SJSA1 (cell line): ENCODE measurements around the gene ZNF346. TPM values are rescaled to one million over a fixed set of nuclear protein-coding genes. Genes with fewer than 3 reads are reported as not detected.
A peak's percentile ranks its signal among the peaks of the same experiment; 100 is the strongest.
"Not testable (repeated sequence)": the region's sequence is repeated elsewhere in the genome, so short reads cannot be mapped to it uniquely, and the experiment has no call there.

Source experiments
- DNase-seq, 2 experiments: peaks; one replicate each; pipeline ENCODE4 v3.0.0-alpha.2; 2015 to 2020; ENCODE audit warnings: low spot score in 2 of 2, low read depth in 1 of 2
- H3K27ac ChIP-seq: fragments of 250-450 bp; sonication (Bioruptor Pico); 2 replicates; pipeline ENCODE4 v1.5.1; 2020; ENCODE audit warnings: mild to moderate bottlenecking, moderate library complexity
- H3K27me3 ChIP-seq: fragments of 250-450 bp; sonication (Bioruptor Pico); replicated peaks from 2 replicates; pipeline ENCODE4 v1.5.1; 2020; ENCODE audit warnings: mild to moderate bottlenecking, moderate library complexity
- H3K36me3 ChIP-seq: fragments of 250-450 bp; sonication (Bioruptor Pico); 2 replicates; pipeline ENCODE4 v1.5.1; 2020; ENCODE audit warnings: mild to moderate bottlenecking
- H3K4me1 ChIP-seq: fragments of 250-450 bp; sonication (Bioruptor Pico); replicated peaks from 2 replicates; pipeline ENCODE4 v1.6.1; 2021; ENCODE audit warnings: mild to moderate bottlenecking
- H3K4me3 ChIP-seq: fragments of 250-450 bp; sonication (Bioruptor Pico); 2 replicates; pipeline ENCODE4 v1.5.1; 2020; ENCODE audit warnings: mild to moderate bottlenecking
- H3K9me3 ChIP-seq: fragments of 250-450 bp; sonication (Bioruptor Pico); replicated peaks from 2 replicates; pipeline ENCODE4 v1.5.1; 2020; ENCODE audit warnings: mild to moderate bottlenecking
- total RNA-seq: library from RNA; depleted of rRNA; stranded (reverse); fragments of >200 nt; shearing (Covaris generic); gene quantifications from 2 replicates; pipeline ENCODE4 v1.2.3, GENCODE V29; 2014

Gene ZNF346
- total RNA-seq, 1 experiment from 2014 or later: 25.2 TPM

DNA sequence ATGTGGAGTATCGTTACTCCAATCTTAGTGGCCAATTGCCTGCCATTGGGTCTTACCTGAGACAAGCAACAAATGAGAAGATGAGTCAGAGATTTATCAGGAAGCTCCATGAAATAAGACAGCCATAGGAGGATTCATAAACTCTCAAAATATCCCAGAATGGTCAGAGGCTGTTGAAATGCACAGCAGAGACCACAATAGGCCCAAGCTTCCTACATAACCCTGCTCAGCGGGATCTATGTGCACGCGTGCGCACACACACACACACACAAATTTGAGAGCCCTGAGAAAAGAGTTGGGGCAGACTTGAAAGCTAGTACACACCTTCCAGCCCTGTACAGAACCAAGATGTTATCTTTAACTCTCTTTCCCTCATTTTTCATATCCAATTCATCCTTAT, 25.7 kb upstream of the ZNF346 start:
- Histone ChIP-seq H3K27me3 (no peaks in the 10 kb centered on the region), H3K9me3 (no peaks in the 10 kb centered on the region), H3K27ac (no peak overlapping the region), H3K4me3 (no peak overlapping the region), H3K4me1 (peaks cover 30% of the 10 kb centered on the region), H3K36me3 (peaks cover 9% of the 10 kb centered on the region; the same call in 1 of the 2 replicates)
- no peak for DNase-seq

DNA sequence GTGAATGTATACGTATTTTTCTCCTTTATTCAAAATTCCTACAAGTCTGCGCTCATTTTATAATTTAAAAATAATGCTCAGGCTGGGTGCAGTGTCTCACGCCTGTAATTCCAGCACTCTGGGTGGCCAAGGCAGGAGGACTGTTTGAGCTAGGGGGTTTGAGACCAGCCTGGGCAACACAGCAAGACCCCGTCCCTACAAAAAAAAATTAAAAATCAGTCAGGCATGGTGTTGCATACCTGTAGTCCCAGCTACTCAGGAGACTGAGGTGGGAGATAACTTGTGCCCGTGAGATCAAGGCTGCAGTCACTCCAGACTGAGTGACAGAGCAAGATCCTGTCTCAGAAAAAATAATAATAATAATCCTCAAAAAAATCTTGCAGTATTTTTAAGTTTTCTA, 23.7 kb upstream of the ZNF346 start:
- peaks cover 25% of the 10 kb centered on the region for H3K4me1 ChIP-seq
- H3K27me3 ChIP-seq: no peaks in the 10 kb centered on the region
- H3K36me3 ChIP-seq: peaks cover 13% of the 10 kb centered on the region; the same call in 1 of the 2 replicates
- H3K9me3 ChIP-seq: no peaks in the 10 kb centered on the region
- DNase-seq: no peak
- H3K27ac ChIP-seq: no peak overlapping the region
- no peak overlapping the region for H3K4me3 ChIP-seq

DNA sequence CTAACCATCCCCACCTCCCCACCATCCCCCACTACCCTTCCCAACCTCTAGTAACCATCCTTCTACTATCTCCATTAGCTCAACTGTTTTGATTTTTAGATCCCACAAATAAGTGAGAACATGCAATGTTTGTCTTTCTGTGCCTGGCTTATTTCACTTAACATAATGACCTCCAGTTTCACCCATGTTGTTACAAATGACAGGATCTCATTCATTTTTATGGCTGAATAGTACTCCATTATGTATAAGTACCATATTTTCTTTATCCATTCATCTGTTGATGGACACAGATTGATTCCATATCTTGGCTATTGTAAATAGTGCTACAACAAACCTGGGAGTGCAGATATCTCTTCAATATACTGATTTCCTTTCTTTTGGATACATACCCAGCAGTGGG, 23.0 kb upstream of the ZNF346 start:
- H3K9me3 ChIP-seq, H3K27ac ChIP-seq, H3K4me3 ChIP-seq, DNase-seq, H3K27me3 ChIP-seq: not testable (repeated sequence)
- Histone ChIP-seq H3K36me3 (peaks cover 15% of the 10 kb centered on the region), H3K4me1 (peaks cover 25% of the 10 kb centered on the region)

DNA sequence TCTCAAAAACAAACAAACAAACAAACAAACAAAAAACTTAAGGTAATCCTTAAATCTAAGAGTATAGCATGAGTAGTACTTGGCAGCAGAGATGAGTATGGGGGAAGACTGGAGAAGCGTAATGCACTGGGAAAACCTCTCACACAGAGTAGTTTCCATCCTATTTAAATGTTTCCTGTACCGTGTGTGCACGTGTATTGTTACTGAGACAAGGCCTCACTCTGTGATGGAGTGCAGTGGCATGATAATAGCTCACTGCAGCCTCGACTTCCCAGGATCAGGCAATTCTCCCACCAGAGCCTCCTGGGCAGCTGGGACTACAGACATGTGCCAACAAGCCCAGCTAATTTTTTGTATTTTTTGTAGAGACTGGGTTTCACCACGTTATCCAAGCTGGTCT, 18.8 kb upstream of the ZNF346 start:
- Histone ChIP-seq H3K36me3 (peaks cover 29% of the 10 kb centered on the region), H3K9me3 (no peaks in the 10 kb centered on the region; the same call in 1 of the 2 replicates), H3K27ac (no peak overlapping the region), H3K4me1 (peaks cover 7% of the 10 kb centered on the region), H3K4me3 (no peak overlapping the region), H3K27me3 (no peaks in the 10 kb centered on the region)
- DNase-seq: no peak

DNA sequence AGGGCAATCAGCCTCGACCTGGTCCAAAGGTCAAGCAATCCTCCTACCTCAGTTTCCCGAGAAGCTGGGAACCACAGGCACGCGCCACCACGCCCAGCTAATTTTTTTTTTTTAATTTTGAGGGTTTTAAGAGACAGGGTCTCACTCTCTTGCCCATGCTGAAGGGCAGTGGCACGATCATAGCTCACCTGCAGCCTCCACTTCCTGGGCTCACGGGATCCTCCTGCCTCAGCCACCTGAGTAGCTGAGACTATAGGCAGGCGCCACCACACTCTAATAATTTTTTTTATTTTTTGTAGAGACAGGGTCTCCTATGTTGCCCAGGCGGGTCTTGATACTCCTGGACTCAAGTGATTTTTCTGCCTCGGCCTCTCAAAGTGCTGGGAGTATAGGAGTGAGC, 17.5 kb upstream of the ZNF346 start:
- no peak overlapping the region for H3K27ac ChIP-seq
- H3K4me3 ChIP-seq: no peak overlapping the region; the same call in 1 of the 2 replicates
- peaks cover 27% of the 10 kb centered on the region for H3K36me3 ChIP-seq
- peaks cover 7% of the 10 kb centered on the region for H3K4me1 ChIP-seq
- no peaks in the 10 kb centered on the region; the same call in 1 of the 2 replicates for H3K9me3 ChIP-seq
- DNase-seq: no peak
- H3K27me3 ChIP-seq: no peaks in the 10 kb centered on the region

DNA sequence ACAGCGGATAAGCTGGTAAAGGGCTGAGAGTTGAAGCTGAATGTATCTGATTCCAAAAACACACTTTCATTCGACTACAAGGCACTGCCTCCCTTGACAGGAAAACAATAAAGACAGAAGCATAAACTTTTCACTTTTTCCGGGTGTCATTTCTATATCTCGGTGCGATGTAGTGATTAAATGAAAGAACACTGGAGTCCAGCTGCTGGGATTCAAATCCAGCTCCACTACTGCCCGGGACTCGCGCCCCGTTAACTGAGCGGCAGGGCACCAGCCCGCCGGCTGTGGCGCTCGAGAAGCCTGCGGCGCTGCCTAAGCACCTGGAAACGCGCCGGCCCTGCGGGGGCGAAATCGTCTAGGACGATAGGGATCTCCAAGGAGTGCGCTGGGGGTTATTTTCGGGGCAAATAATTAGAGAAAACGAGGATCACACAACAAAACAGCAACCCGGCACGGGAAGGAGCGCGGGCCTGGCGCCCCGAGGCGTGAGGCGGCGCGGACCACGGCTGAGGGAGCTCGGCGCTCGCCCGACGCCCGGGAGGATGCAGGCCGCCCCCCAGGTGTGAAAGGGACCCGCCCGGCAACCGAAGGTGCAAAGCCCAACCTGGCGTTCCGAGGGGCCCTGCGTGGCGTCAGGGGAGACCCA, 16.8 kb upstream of the ZNF346 start:
- H3K4me1 ChIP-seq: peaks cover 7% of the 10 kb centered on the region
- no peaks in the 10 kb centered on the region; the same call in 1 of the 2 replicates for H3K9me3 ChIP-seq
- DNase-seq: peak; percentile 75 to 82
- H3K36me3 ChIP-seq: peaks cover 27% of the 10 kb centered on the region
- H3K27ac ChIP-seq: peak overlapping the region; percentile 77
- no peaks in the 10 kb centered on the region for H3K27me3 ChIP-seq
- peak overlapping the region; percentile 90 for H3K4me3 ChIP-seq

DNA sequence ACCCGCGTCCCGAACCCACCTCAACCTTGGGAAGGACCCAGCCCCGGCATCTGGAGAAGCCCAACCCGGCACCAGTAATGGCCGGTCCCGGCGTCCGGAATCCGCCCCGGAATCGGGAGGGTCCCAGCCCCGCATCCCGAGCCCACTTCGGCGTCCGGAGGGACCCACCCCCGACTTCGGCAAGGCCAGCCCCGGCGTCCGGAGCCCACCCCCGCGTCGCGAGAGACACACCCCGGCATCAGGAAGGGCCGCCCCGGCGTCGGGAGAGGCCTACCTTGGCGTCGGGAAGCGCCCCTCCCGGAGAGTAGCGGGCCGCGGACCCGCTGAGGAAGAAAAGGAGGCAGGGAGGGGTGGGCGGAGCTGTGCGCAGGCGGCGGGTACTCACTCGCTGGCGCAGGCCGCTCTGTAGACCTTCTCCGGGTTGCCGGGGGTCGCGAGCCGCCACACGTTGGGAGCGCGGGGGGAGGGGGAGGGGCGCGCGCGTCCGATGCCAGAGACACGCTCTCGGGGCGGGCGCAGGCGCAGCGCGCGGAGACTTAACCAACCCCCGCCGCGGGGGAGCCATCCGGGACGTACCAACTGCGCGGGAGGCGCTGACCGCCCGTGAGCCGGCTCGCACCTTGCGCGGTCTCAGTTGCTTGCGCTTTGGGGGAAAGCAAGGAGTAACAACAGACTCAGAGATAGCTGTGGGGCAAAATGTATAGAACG, 16.1 kb upstream of the ZNF346 start, which contains the start of gene UIMC1:
UIMC1 (minus strand) TSS at position 515 of the 708 bp plus-strand sequence. CDS start 24,164 bp downstream, outside the sequence.
- no peaks in the 10 kb centered on the region; the same call in 1 of the 2 replicates for H3K9me3 ChIP-seq
- H3K4me3 ChIP-seq: peak within 1 kb of the TSS; percentile 90
- DNase-seq: peak; percentile 95
- H3K27me3 ChIP-seq: no peaks in the 10 kb centered on the region
- H3K4me1 ChIP-seq: peaks cover 7% of the 10 kb centered on the region
- peak within 1 kb of the TSS; percentile 77 for H3K27ac ChIP-seq
- H3K36me3 ChIP-seq: peaks cover 27% of the 10 kb centered on the region

DNA sequence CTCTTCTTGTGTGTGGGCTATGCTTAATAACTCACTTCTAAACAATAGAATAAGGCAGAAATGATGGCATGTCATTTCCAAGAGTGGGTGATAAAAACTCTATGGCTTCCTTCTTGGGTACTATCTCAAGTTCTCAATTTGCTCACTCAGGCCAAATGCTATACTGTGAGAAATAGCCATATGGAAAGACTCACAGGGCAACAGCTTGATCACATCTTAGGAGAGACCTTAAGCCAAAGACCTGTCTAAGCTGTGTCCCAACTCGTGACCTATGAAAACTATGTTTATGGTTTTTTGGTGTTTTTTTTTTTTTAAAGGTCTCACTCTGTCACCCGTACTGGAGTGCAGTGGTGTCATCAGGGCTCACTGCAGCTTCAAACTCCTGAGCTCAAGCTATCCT, 13.8 kb upstream of the ZNF346 start:
- DNase-seq: no peak
- peaks cover 12% of the 10 kb centered on the region for H3K4me1 ChIP-seq
- no peak overlapping the region for H3K4me3 ChIP-seq
- H3K36me3 ChIP-seq: peaks cover 20% of the 10 kb centered on the region
- no peak overlapping the region for H3K27ac ChIP-seq
- H3K9me3 ChIP-seq: no peaks in the 10 kb centered on the region; the same call in 1 of the 2 replicates
- no peaks in the 10 kb centered on the region for H3K27me3 ChIP-seq

DNA sequence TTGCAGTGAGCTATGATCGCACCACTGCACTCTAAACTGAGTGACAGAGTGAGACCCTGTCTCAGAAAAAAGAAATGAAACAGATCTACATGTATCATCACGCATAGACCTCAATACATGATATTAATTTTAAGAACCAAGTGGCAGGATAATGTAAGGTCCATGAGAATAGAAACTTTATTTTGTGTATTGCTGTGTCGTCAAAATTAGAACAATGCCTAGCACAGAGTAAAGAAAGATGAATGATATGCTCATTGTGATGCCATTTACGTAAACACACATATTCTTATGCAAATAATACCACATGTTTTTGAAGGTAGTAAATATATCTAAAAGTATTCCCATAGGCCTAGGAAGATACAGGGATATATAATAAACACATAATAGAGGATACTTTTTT, 12.3 kb upstream of the ZNF346 start:
- DNase-seq: no peak
- Histone ChIP-seq H3K9me3 (no peaks in the 10 kb centered on the region; the same call in 1 of the 2 replicates), H3K27me3 (no peaks in the 10 kb centered on the region), H3K36me3 (peaks cover 11% of the 10 kb centered on the region), H3K4me1 (peaks cover 10% of the 10 kb centered on the region), H3K27ac (no peak overlapping the region), H3K4me3 (no peak overlapping the region)

DNA sequence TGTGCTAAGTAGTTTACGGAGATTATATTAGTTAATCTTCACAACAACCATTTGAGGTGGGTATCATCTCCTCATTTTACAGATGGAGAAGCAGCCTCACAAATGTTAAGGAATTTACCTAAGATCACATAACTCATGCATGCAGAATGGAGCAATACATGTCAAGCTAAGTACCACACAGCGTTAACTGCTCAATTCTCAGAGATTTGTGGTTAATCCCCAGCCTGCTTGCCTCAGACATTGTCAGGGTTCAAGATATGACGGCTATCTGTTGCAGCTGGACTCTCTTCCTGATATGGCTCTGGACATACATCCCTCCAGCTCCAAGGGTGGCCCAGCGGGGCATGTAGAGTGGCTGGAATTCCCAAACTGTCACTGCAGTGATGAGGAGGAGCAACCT, 7.3 kb upstream of the ZNF346 start:
- Histone ChIP-seq H3K36me3 (no peaks in the 10 kb centered on the region), H3K4me3 (no peak overlapping the region), H3K9me3 (no peaks in the 10 kb centered on the region), H3K27ac (no peak overlapping the region), H3K27me3 (no peaks in the 10 kb centered on the region), H3K4me1 (peaks cover 5% of the 10 kb centered on the region; the same call in 1 of the 2 replicates)
- no peak for DNase-seq

DNA sequence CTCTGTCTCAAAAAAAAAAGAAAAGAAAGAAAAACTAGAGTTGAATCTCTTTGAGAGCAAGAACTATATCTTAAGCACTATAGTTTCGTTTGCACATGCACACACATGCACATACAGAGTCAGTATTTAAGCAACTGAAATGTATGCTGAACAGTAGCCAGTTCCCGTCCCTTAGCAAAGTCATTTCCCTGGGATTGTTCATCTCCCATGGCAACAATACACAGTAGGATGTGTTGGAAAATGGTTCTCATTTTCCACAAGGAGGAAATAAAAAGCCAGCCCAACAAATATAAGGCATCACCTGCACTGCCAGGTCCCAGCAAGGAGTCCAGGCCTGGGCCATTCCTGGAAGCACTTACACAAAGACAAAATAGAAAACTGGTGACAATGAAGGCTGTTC, 4.2 kb upstream of the ZNF346 start:
- Histone ChIP-seq H3K27ac (no peak overlapping the region), H3K4me1 (peaks cover 8% of the 10 kb centered on the region), H3K27me3 (no peaks in the 10 kb centered on the region), H3K36me3 (peaks cover 4% of the 10 kb centered on the region; the same call in 1 of the 2 replicates), H3K4me3 (no peak overlapping the region), H3K9me3 (no peaks in the 10 kb centered on the region)
- no peak for DNase-seq

DNA sequence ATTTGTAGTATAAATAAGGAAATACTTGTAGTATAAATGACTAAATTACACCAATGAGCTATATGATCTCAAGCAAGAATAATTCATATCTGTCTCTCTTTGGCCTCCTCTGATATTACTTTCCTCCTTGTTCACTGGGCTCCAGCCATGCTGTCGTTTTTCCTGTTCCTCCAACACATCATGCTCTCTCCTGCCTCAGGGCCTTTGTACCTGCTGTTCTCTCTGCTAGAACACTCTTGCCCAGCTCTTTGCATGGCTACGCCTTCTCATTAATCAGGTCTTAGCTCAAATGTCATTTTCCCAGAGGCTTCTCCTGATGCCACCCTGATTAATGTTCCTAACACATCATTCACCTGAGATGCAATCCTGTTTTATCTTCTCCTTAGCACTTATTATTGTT, 2.5 kb upstream of the ZNF346 start:
- peaks cover 5% of the 10 kb centered on the region for H3K4me1 ChIP-seq
- no peak overlapping the region for H3K4me3 ChIP-seq
- H3K36me3 ChIP-seq: peaks cover 13% of the 10 kb centered on the region
- no peaks in the 10 kb centered on the region for H3K27me3 ChIP-seq
- no peaks in the 10 kb centered on the region for H3K9me3 ChIP-seq
- DNase-seq: no peak
- no peak overlapping the region for H3K27ac ChIP-seq

DNA sequence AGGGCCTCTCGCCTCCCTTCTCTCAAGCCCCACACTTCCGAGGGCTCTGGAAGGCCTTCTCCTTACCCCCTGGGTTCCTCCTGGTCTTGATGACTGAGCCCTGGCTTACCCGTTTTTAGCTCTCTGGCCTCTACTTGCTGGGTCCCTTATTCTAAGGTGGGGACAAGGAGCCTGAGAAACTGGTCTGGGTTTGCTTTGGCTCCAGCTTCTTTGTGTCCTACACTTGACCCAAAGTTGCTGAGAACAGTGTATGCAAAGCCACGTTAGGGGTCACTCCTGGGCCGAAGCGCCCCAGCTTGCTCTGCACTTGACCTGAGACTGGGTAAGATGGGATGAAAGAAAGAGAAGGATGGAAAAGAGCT, 788 bp downstream of the ZNF346 start:
- Histone ChIP-seq H3K4me1 (peaks cover 5% of the 10 kb centered on the region), H3K27me3 (no peaks in the 10 kb centered on the region), H3K36me3 (peaks cover 30% of the 10 kb centered on the region), H3K9me3 (no peaks in the 10 kb centered on the region), H3K27ac (no peak overlapping the region; the same call in 1 of the 2 replicates), H3K4me3 (peak overlapping the region; percentile 82)
- DNase-seq: no peak

DNA sequence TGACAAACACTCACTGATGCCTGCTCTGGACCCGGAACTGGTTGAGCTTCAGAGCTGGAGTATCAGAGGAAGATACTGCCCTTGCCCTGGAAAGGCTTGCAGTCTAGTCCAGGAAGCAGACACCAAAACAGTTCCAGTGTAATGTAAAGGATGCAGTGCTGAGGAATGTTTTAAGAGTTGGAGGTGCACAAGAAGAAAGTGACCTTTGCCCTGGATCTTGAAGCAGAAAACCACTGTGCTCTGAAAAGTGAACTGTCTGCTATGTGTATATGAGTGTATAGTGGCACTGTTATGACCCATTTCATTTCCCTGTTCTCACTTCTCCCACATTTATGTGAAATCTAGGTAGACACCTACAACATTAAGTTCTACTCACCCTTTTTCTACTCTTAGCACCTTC, 2.1 kb downstream of the ZNF346 start:
- Histone ChIP-seq H3K4me1 (peaks cover 5% of the 10 kb centered on the region), H3K27me3 (no peaks in the 10 kb centered on the region), H3K27ac (no peak overlapping the region), H3K36me3 (peaks cover 39% of the 10 kb centered on the region), H3K9me3 (no peaks in the 10 kb centered on the region), H3K4me3 (no peak overlapping the region)
- DNase-seq: no peak
